H9 (cell line): ENCODE data around the gene XXYLT1. TPM values are rescaled to one million over a fixed set of nuclear protein-coding genes. Genes with fewer than 3 reads are reported as not detected.

Experiments used
- DNase-seq: peaks from one replicate; pipeline ENCODE4 v3.0.0-alpha.2; 2017
- H2AFZ ChIP-seq: one replicate; pipeline ENCODE4 v1.6.1; 2013; ENCODE audit warnings: mild to moderate bottlenecking, low read length, control low read depth, moderate library complexity
- H2AK5ac ChIP-seq: 2 replicates; pipeline ENCODE4 v1.6.1; 2013; ENCODE audit warnings: low read length, control low read depth, mixed read lengths; ENCODE audit not compliant: insufficient read length
- H2BK120ac ChIP-seq: one replicate; pipeline ENCODE4 v1.6.1; 2013; ENCODE audit warnings: low read depth, mild to moderate bottlenecking, low read length, control low read depth, inconsistent platforms; ENCODE audit not compliant: poor library complexity, severe bottlenecking
- H2BK12ac ChIP-seq: 2 replicates; pipeline ENCODE4 v1.6.1; 2013; ENCODE audit warnings: low read length, control low read depth, mixed read lengths, low read depth; ENCODE audit not compliant: insufficient read length
- H2BK15ac ChIP-seq: 2 replicates; pipeline ENCODE4 v1.6.1; 2013; ENCODE audit warnings: low read depth, low read length, control low read depth
- H2BK20ac ChIP-seq: one replicate; pipeline ENCODE4 v1.6.1; 2013; ENCODE audit warnings: low read depth, mild to moderate bottlenecking, low read length, control low read depth, inconsistent platforms; ENCODE audit not compliant: poor library complexity, severe bottlenecking
- H2BK5ac ChIP-seq: 2 replicates; pipeline ENCODE4 v1.6.1; 2013; ENCODE audit warnings: low read length, control low read depth, mixed read lengths; ENCODE audit not compliant: insufficient read length
- H3K14ac ChIP-seq: 2 replicates; pipeline ENCODE4 v1.6.1; 2013; ENCODE audit warnings: low read length, control low read depth; ENCODE audit not compliant: insufficient read depth
- H3K18ac ChIP-seq: 2 replicates; pipeline ENCODE4 v1.6.1; 2013; ENCODE audit warnings: low read depth, mild to moderate bottlenecking, mixed read lengths, low read length, control low read depth; ENCODE audit not compliant: insufficient read length
- H3K23ac ChIP-seq: 2 replicates; pipeline ENCODE4 v1.6.1; 2013; ENCODE audit warnings: low read length, control low read depth, mixed read lengths, low read depth; ENCODE audit not compliant: insufficient read length
- H3K23me2 ChIP-seq: 2 replicates; pipeline ENCODE4 v1.6.1; 2013; ENCODE audit warnings: low read depth, mild to moderate bottlenecking, mixed read lengths, low read length, control low read depth; ENCODE audit not compliant: insufficient read length, poor library complexity, severe bottlenecking
- H3K27ac ChIP-seq: 2 replicates; pipeline ENCODE4 v1.5.1; 2013; ENCODE audit warnings: low read length, control low read depth, mixed read lengths, low read depth; ENCODE audit not compliant: insufficient read length
- H3K27me3 ChIP-seq: 2 replicates; pipeline ENCODE4 v1.6.1; 2013; ENCODE audit warnings: low read length, control low read depth, inconsistent platforms; ENCODE audit not compliant: insufficient read depth
- H3K4ac ChIP-seq: 2 replicates; pipeline ENCODE4 v1.6.1; 2013; ENCODE audit warnings: low read depth, mild to moderate bottlenecking, control low read depth, inconsistent platforms, low read length, moderate library complexity
- H3K4me1 ChIP-seq: 2 replicates; pipeline ENCODE4 v1.6.1; 2013; ENCODE audit warnings: low read length, control low read depth, inconsistent platforms; ENCODE audit not compliant: insufficient read depth
- H3K4me2 ChIP-seq: 2 replicates; pipeline ENCODE4 v1.6.1; 2013; ENCODE audit warnings: low read length, control low read depth, mixed read lengths; ENCODE audit not compliant: insufficient read length, insufficient read depth
- H3K56ac ChIP-seq: 2 replicates; pipeline ENCODE4 v1.6.1; 2013; ENCODE audit warnings: low read depth, mild to moderate bottlenecking, mixed read lengths, low read length, control low read depth; ENCODE audit not compliant: insufficient read length
- H3K79me1 ChIP-seq: 2 replicates; pipeline ENCODE4 v1.6.1; 2013; ENCODE audit warnings: low read depth, mild to moderate bottlenecking, moderate library complexity, low read length, control low read depth, inconsistent platforms; ENCODE audit not compliant: insufficient read depth, poor library complexity, severe bottlenecking
- H3K79me2 ChIP-seq: 2 replicates; pipeline ENCODE4 v1.6.1; 2013; ENCODE audit warnings: low read length, control low read depth, inconsistent platforms; ENCODE audit not compliant: insufficient read depth
- H3K9ac ChIP-seq: 2 replicates; pipeline ENCODE4 v1.6.1; 2013; ENCODE audit warnings: low read length, control low read depth, mixed read lengths; ENCODE audit not compliant: insufficient read length; ENCODE audit errors: extremely low read depth
- H3K9me3 ChIP-seq: one replicate; pipeline ENCODE4 v1.6.1; 2013; ENCODE audit warnings: low read depth, low read length, inconsistent platforms; ENCODE audit not compliant: control insufficient read depth
- H3T11ph ChIP-seq: one replicate; pipeline ENCODE4 v1.6.1; 2013; ENCODE audit warnings: mild to moderate bottlenecking, low read length, control low read depth, inconsistent platforms
- H4K20me1 ChIP-seq: one replicate; pipeline ENCODE4 v1.6.1; 2013; ENCODE audit not compliant: control insufficient read depth, insufficient read length, insufficient read depth
- H4K5ac ChIP-seq: 2 replicates; pipeline ENCODE4 v1.6.1; 2013; ENCODE audit warnings: low read depth, mild to moderate bottlenecking, mixed read lengths, low read length, control low read depth; ENCODE audit not compliant: insufficient read length
- H4K8ac ChIP-seq: replicated peaks from 2 replicates; pipeline ENCODE4 v1.6.1; 2013; ENCODE audit warnings: low read length, control low read depth, mixed read lengths, low read depth; ENCODE audit not compliant: insufficient read length
- H4K91ac ChIP-seq: 2 replicates; pipeline ENCODE4 v1.6.1; 2013; ENCODE audit warnings: low read depth, mild to moderate bottlenecking, moderate library complexity, mixed read lengths, low read length, control low read depth; ENCODE audit not compliant: insufficient read length
- H3K27ac Mint-ChIP-seq, 3 experiments: 2 replicates in 2 of 3; 3 replicates in 1 of 3; pipeline ENCODE4 v1.8.0; 2020 to 2021; ENCODE audit warnings: mixed read lengths in 3 of 3, mild to moderate bottlenecking in 1 of 3, moderate library complexity in 1 of 3
- H3K27me3 Mint-ChIP-seq: 2 replicates; pipeline ENCODE4 v1.8.0; 2021; ENCODE audit warnings: low read depth, mild to moderate bottlenecking, moderate library complexity, mixed read lengths
- H3K36me3 Mint-ChIP-seq, 3 experiments: 2 replicates in 2 of 3; 3 replicates in 1 of 3; pipeline ENCODE4 v1.8.0; 2020 to 2021; ENCODE audit warnings: low read depth in 3 of 3, mixed read lengths in 3 of 3; ENCODE audit not compliant: insufficient read depth in 1 of 3
- H3K4me1 Mint-ChIP-seq, 2 experiments: 2 replicates each; pipeline ENCODE4 v1.8.0; 2020; ENCODE audit warnings: mixed read lengths in 2 of 2
- H3K4me3 Mint-ChIP-seq, 2 experiments: 2 replicates in 1 of 2; 3 replicates in 1 of 2; pipeline ENCODE4 v1.8.0; 2020 to 2021; ENCODE audit warnings: mild to moderate bottlenecking in 2 of 2, mixed read lengths in 2 of 2, moderate library complexity in 1 of 2
- H3K9me3 Mint-ChIP-seq, 2 experiments: 2 replicates in 1 of 2; 3 replicates in 1 of 2; pipeline ENCODE4 v1.8.0; 2020; ENCODE audit warnings: mild to moderate bottlenecking in 2 of 2, mixed read lengths in 2 of 2, moderate library complexity in 1 of 2
- CTCF ChIP-seq: fragments of 200-600 bp; sonication (generic); conservative IDR thresholded peaks from 3 replicates; pipeline ENCODE4 v1.8.0; 2021; ENCODE audit warnings: antibody characterized with exemption, mild to moderate bottlenecking
- WGBS: extraction: QIAGEN DNeasy Blood & Tissue Kit; methylation state at CpG from one replicate; pipeline ENCODE4 v1.1.7; 2013; ENCODE audit warnings: missing lambda C conversion rate, low lambda C conversion rate, mixed read lengths; ENCODE audit not compliant: insufficient read length; ENCODE audit errors: extremely low coverage; 5-methylcytosine and 5-hydroxymethylcytosine counted together
- total RNA-seq: library from RNA; stranded (reverse); gene quantifications from 2 replicates; pipeline ENCODE4 v1.2.1, GENCODE V29; 2021

The XXYLT1 gene
- total RNA-seq, 1 experiment from 2014 or later: 22.7 TPM

GRCh38 chr3:195246581-195246995 lies 24.4 kb downstream of the XXYLT1 start:
- Histone ChIP-seq H4K8ac (no peak overlapping the region), H4K20me1 (peaks cover 2% of the 10 kb centered on the region), H3K79me1 (peaks cover 3% of the 10 kb centered on the region), H2BK20ac (no peak overlapping the region), H2BK15ac (no peak overlapping the region), H3K14ac (no peak overlapping the region), H4K91ac (no peak overlapping the region), H4K5ac (no peak overlapping the region), H3K23me2 (no peaks in the 10 kb centered on the region), H2AK5ac (no peak overlapping the region), H3K27me3 (no peaks in the 10 kb centered on the region), H2BK5ac (no peak overlapping the region), H3T11ph (no peak overlapping the region), H3K9ac (no peak overlapping the region), H3K79me2 (peaks cover 3% of the 10 kb centered on the region; the same call in 1 of the 2 replicates), H3K9me3 (no peaks in the 10 kb centered on the region), H3K23ac (no peak overlapping the region), H3K56ac (no peak overlapping the region), H3K4ac (no peak overlapping the region), H3K18ac (no peak overlapping the region), H3K27ac (no peak overlapping the region), H3K4me2 (no peak overlapping the region), H2AFZ (no peak overlapping the region), H2BK120ac (no peak overlapping the region), H2BK12ac (no peak overlapping the region), H3K4me1 (no peaks in the 10 kb centered on the region; the same call in 1 of the 2 replicates)
- Mint-ChIP-seq H3K27me3 (no peaks in the 10 kb centered on the region; the same call in none of the 2 replicates), H3K4me1 (peaks cover 19 to 26% of the 10 kb centered on the region in 2 experiments), H3K27ac (peak overlapping the region in 2 of 3 experiments; percentile 25 to 41; a peak in 2 of 7 replicates), H3K9me3 (0 out of 5 replicates have a peak, but pooled peaks cover 0 to 3% of the 10 kb centered on the region in 2 experiments), H3K36me3 (peaks cover 13 to 25% (median 25%) of the 10 kb centered on the region in 3 experiments; a peak in 6 of 7 replicates), H3K4me3 (no peak overlapping the region)
- no peak for DNase-seq
- TF ChIP-seq CTCF: no peak
- no CpG with 5 or more reads among the region's 9 CpGs for WGBS
